SIG-M5 (cell line): Measurements from ENCODE around the gene WNK1.
"Not testable (repeated sequence)": the region's sequence is repeated elsewhere in the genome, so short reads cannot be mapped to it uniquely, and the experiment has no call there.

Experiments used
- DNase-seq: peaks from one replicate; lab custom pipeline; 2025; lab: John Stamatoyannopoulos, UW

The WNK1 gene

GRCh38 chr12:749751-750270 is 2.6 kb upstream of the WNK1 start:
- no peak for DNase-seq

- DNase-seq = no peak
Observed at GRCh38 chr12:750366-751191, 1.8 kb upstream of the WNK1 start.

GRCh38 chr12:751192-751998 is 984 bp upstream of the WNK1 start:
- DNase-seq = peak; percentile 88

- no peak for DNase-seq
Observed at GRCh38 chr12:752695-753610, 574 bp downstream of the WNK1 start.

GRCh38 chr12:753611-754472 is 1.5 kb downstream of the WNK1 start:
- no peak for DNase-seq

- no peak for DNase-seq
Observed at GRCh38 chr12:754473-754820, 2.1 kb downstream of the WNK1 start.

GRCh38 chr12:754851-755562 is 2.6 kb downstream of the WNK1 start:
- peak; percentile 71 for DNase-seq

- no peak for DNase-seq
Observed at GRCh38 chr12:759628-760027, 7.2 kb downstream of the WNK1 start.

- no peak for DNase-seq
Observed at GRCh38 chr12:761256-761655, 8.9 kb downstream of the WNK1 start.

- no peak for DNase-seq
Observed at GRCh38 chr12:765840-766239, 13.5 kb downstream of the WNK1 start.

GRCh38 chr12:768434-768833 is 16.1 kb downstream of the WNK1 start:
- DNase-seq = no peak

GRCh38 chr12:770479-770878 is 18.1 kb downstream of the WNK1 start:
- no peak for DNase-seq

GRCh38 chr12:772056-772697 is 19.8 kb downstream of the WNK1 start:
- no peak for DNase-seq

GRCh38 chr12:774051-774614 is 21.8 kb downstream of the WNK1 start:
- DNase-seq = no peak

GRCh38 chr12:775973-776771 is 23.8 kb downstream of the WNK1 start:
- not testable (repeated sequence) for DNase-seq

- DNase-seq = not testable (repeated sequence)
Observed at GRCh38 chr12:776772-777373, 24.5 kb downstream of the WNK1 start.

- no peak for DNase-seq
Observed at GRCh38 chr12:777550-778047, 25.2 kb downstream of the WNK1 start.

GRCh38 chr12:778615-779014 is 26.2 kb downstream of the WNK1 start:
- DNase-seq = no peak
